H1 (cell line): ENCODE measurements around the gene GNG7. TPM values are rescaled to one million over a fixed set of nuclear protein-coding genes. Genes with fewer than 3 reads are reported as not detected.

ENCODE experiments used
- CTCF ChIA-PET: fragments of 300-600 bp; sonication (Branson Sonifier 250); formaldehyde crosslinking; loops from one replicate; lab custom pipeline; 2021; ENCODE audit not compliant: partially characterized antibody; lab: Charles Lee
- POLR2A ChIA-PET: fragments of 300-600 bp; sonication (Branson Sonifier 250); formaldehyde crosslinking; loops from one replicate; lab custom pipeline; 2021; ENCODE audit warnings: inconsistent platforms; ENCODE audit not compliant: partially characterized antibody; lab: Charles Lee
- DNase-seq, 2 experiments: peaks; one replicate each; pipeline versions ENCODE4 v3.0.0 to v3.0.0-alpha.2; 2010 to 2022; ENCODE audit warnings: low spot score in 2 of 2, low read depth in 1 of 2, mixed read lengths in 1 of 2
- FAIRE-seq: peaks from 2 replicates; lab custom pipeline; 2011; peaks lifted over from hg19 to GRCh38; lab: Jason Lieb, UNC
- H2AFZ ChIP-seq: 2 replicates; pipeline ENCODE4 v1.8.1; 2012; ENCODE audit warnings: low read length, inconsistent platforms
- H2AK5ac ChIP-seq: 2 replicates; pipeline ENCODE4 v1.6.1; 2013; ENCODE audit warnings: low read depth, low read length
- H2BK120ac ChIP-seq: replicated peaks from 2 replicates; pipeline ENCODE3; 2013; ENCODE audit warnings: low read depth, low read length, inconsistent platforms
- H2BK12ac ChIP-seq: 2 replicates; pipeline ENCODE4 v1.6.1; 2013; ENCODE audit warnings: low read depth, low read length
- H2BK15ac ChIP-seq: 2 replicates; pipeline ENCODE4 v1.6.1; 2013; ENCODE audit warnings: low read length
- H2BK20ac ChIP-seq: 2 replicates; pipeline ENCODE4 v1.6.1; 2013; ENCODE audit warnings: low read length
- H2BK5ac ChIP-seq: 2 replicates; pipeline ENCODE4 v1.6.1; 2013; ENCODE audit warnings: low read depth, low read length
- H3K14ac ChIP-seq: 2 replicates; pipeline ENCODE4 v1.6.1; 2013; ENCODE audit warnings: inconsistent platforms; ENCODE audit not compliant: insufficient read length
- H3K18ac ChIP-seq: 2 replicates; pipeline ENCODE4 v1.6.1; 2013; ENCODE audit warnings: low read length; ENCODE audit errors: extremely low read depth
- H3K23ac ChIP-seq: 2 replicates; pipeline ENCODE4 v1.6.1; 2013; ENCODE audit warnings: inconsistent platforms; ENCODE audit not compliant: insufficient read length
- H3K23me2 ChIP-seq: 2 replicates; pipeline ENCODE4 v1.6.1; 2013; ENCODE audit warnings: low read depth, low read length
- H3K27ac ChIP-seq: 2 replicates; pipeline ENCODE4 v1.6.1; 2011; ENCODE audit warnings: low read depth, low read length, inconsistent platforms
- H3K27me3 ChIP-seq, 4 experiments: replicated peaks in 1 of 4; 1 replicate in 1 of 4; 2 replicates in 3 of 4; pipeline versions ENCODE4 v1.6.1 to v1.8.1; 2011 to 2013; ENCODE audit warnings: low read length in 3 of 4, mild to moderate bottlenecking in 3 of 4, inconsistent platforms in 2 of 4, mixed read lengths in 2 of 4, moderate library complexity in 1 of 4; ENCODE audit not compliant: control insufficient read depth in 3 of 4, insufficient read depth in 3 of 4; ENCODE audit errors: extremely low read depth in 1 of 4
- H3K36me3 ChIP-seq, 4 experiments: 2 replicates each; pipeline versions ENCODE4 v1.6.1 to v1.8.1; 2011 to 2013; ENCODE audit warnings: mild to moderate bottlenecking in 4 of 4, low read length in 3 of 4, moderate library complexity in 2 of 4, control low read depth in 1 of 4, inconsistent platforms in 1 of 4; ENCODE audit not compliant: insufficient read depth in 4 of 4, control insufficient read depth in 2 of 4
- H3K4ac ChIP-seq: replicated peaks from 2 replicates; pipeline ENCODE3; 2013; ENCODE audit warnings: low read length, low read depth, mixed read lengths, inconsistent platforms; ENCODE audit not compliant: insufficient read length
- H3K4me1 ChIP-seq, 4 experiments: replicated peaks in 1 of 4; 1 replicate in 1 of 4; 2 replicates in 3 of 4; pipeline versions ENCODE4 v1.6.1 to v1.8.1; 2011 to 2013; ENCODE audit warnings: low read length in 3 of 4, inconsistent platforms in 2 of 4, mixed read lengths in 1 of 4; ENCODE audit not compliant: insufficient read depth in 4 of 4, control insufficient read depth in 3 of 4
- H3K4me2 ChIP-seq, 2 experiments: 2 replicates each; pipeline versions ENCODE4 v1.6.1 to v1.8.1; 2011 to 2013; ENCODE audit warnings: low read depth in 2 of 2, low read length in 2 of 2, control low read depth in 1 of 2, inconsistent platforms in 1 of 2, mild to moderate bottlenecking in 1 of 2; ENCODE audit not compliant: insufficient read depth in 1 of 2
- H3K4me3 ChIP-seq, 4 experiments: fragments of 200-600, 300-600 bp in 1 of 4; sonication (generic), shearing (Covaris generic), sonication (Bioruptor Twin) in 1 of 4; 2 replicates each; pipeline versions ENCODE4 v1.5.1 to v1.8.1; 2011 to 2016; ENCODE audit warnings: low read length in 4 of 4, low read depth in 3 of 4, control low read depth in 2 of 4, inconsistent platforms in 2 of 4, mild to moderate bottlenecking in 2 of 4, mixed read lengths in 1 of 4, moderate library complexity in 1 of 4; ENCODE audit not compliant: insufficient read depth in 2 of 4; ENCODE audit errors: extremely low read depth in 1 of 4
- H3K56ac ChIP-seq: replicated peaks from 2 replicates; pipeline ENCODE3; 2013; ENCODE audit warnings: low read depth, mild to moderate bottlenecking, mixed read lengths, low read length, inconsistent platforms; ENCODE audit not compliant: insufficient read length
- H3K79me1 ChIP-seq: 2 replicates; pipeline ENCODE4 v1.6.1; 2013; ENCODE audit warnings: low read depth, low read length, control low read depth
- H3K79me2 ChIP-seq, 2 experiments: 2 replicates each; pipeline versions ENCODE4 v1.6.1 to v1.8.1; 2012 to 2013; ENCODE audit warnings: low read length in 2 of 2, mild to moderate bottlenecking in 2 of 2, inconsistent platforms in 1 of 2; ENCODE audit not compliant: insufficient read depth in 2 of 2, control insufficient read depth in 1 of 2
- H3K9ac ChIP-seq, 4 experiments: replicated peaks in 1 of 4; 1 replicate in 1 of 4; 2 replicates in 3 of 4; pipeline versions ENCODE4 v1.6.1 to v1.8.1; 2011 to 2013; ENCODE audit warnings: low read depth in 3 of 4, low read length in 3 of 4, control low read depth in 2 of 4, mild to moderate bottlenecking in 2 of 4, moderate library complexity in 2 of 4, inconsistent platforms in 1 of 4; ENCODE audit errors: extremely low read depth in 1 of 4
- H3K9me3 ChIP-seq, 2 experiments: 2 replicates each; pipeline versions ENCODE4 v1.6.1 to v1.8.1; 2012 to 2013; ENCODE audit warnings: mild to moderate bottlenecking in 2 of 2, moderate library complexity in 2 of 2, control low read depth in 1 of 2, inconsistent platforms in 1 of 2, low read depth in 1 of 2, low read length in 1 of 2, mixed read lengths in 1 of 2; ENCODE audit not compliant: insufficient read depth in 2 of 2
- H4K20me1 ChIP-seq, 2 experiments: replicated peaks in 1 of 2; 2 replicates each; pipeline versions ENCODE3 to v1.8.1; 2011 to 2013; ENCODE audit warnings: inconsistent platforms in 2 of 2, low read length in 2 of 2, mild to moderate bottlenecking in 1 of 2; ENCODE audit not compliant: insufficient read depth in 2 of 2, control insufficient read depth in 1 of 2
- H4K5ac ChIP-seq: 2 replicates; pipeline ENCODE4 v1.6.1; 2013; ENCODE audit warnings: low read length, low read depth, mixed read lengths, inconsistent platforms; ENCODE audit not compliant: insufficient read length
- H4K8ac ChIP-seq: 2 replicates; pipeline ENCODE4 v1.8.0; 2013; ENCODE audit warnings: mild to moderate bottlenecking, moderate library complexity, low read length, inconsistent platforms; ENCODE audit not compliant: insufficient read depth; ENCODE audit errors: extremely low read depth
- H4K91ac ChIP-seq: replicated peaks from 2 replicates; pipeline ENCODE3; 2013; ENCODE audit warnings: low read length, mixed read lengths, inconsistent platforms; ENCODE audit not compliant: insufficient read length
- BCL11A ChIP-seq, 2 experiments: IDR thresholded peaks; one replicate each; pipeline ENCODE4 v1.6.1; 2011; ENCODE audit warnings: low read depth in 2 of 2, low read length in 2 of 2, mild to moderate bottlenecking in 2 of 2
- BRCA1 ChIP-seq: IDR thresholded peaks from 2 replicates; pipeline ENCODE4 v1.6.1; 2012; ENCODE audit warnings: low read depth, low read length, improper control_type of control experiment
- CEBPB ChIP-seq: IDR thresholded peaks from 2 replicates; pipeline ENCODE4 v1.6.1; 2012; ENCODE audit warnings: low read depth, low read length
- GABPA ChIP-seq: IDR thresholded peaks from 2 replicates; pipeline ENCODE4 v1.6.1; 2011; ENCODE audit warnings: mild to moderate bottlenecking, low read length, moderate library complexity, borderline replicate concordance; ENCODE audit not compliant: insufficient read depth
- JUN ChIP-seq: IDR thresholded peaks from 2 replicates; pipeline ENCODE4 v1.6.1; 2011; ENCODE audit warnings: low read depth, mild to moderate bottlenecking, improper control_type of control experiment, low read length
- KDM5A ChIP-seq: fragments of 200-600 bp; IDR thresholded peaks from 2 replicates; pipeline ENCODE4 v1.7.1; 2012; ENCODE audit warnings: mild to moderate bottlenecking, low read length, inconsistent platforms, mixed read lengths
- MAFK ChIP-seq: IDR thresholded peaks from 2 replicates; pipeline ENCODE4 v1.6.1; 2012; ENCODE audit warnings: low read depth, mild to moderate bottlenecking, improper control_type of control experiment, low read length
- NRF1 ChIP-seq: IDR thresholded peaks from 2 replicates; pipeline ENCODE4 v1.6.1; 2011; ENCODE audit warnings: mild to moderate bottlenecking, low read depth, low read length, improper control_type of control experiment
- RAD21 ChIP-seq, 2 experiments: IDR thresholded peaks in 1 of 2; conservative IDR thresholded peaks in 1 of 2; 2 replicates each; pipeline ENCODE4 v1.6.1; 2011; ENCODE audit warnings: low read depth in 2 of 2, low read length in 2 of 2, improper control_type of control experiment in 1 of 2, inconsistent platforms in 1 of 2, mild to moderate bottlenecking in 1 of 2, moderate library complexity in 1 of 2
- RXRA ChIP-seq: IDR thresholded peaks from 2 replicates; pipeline ENCODE4 v1.6.1; 2011; ENCODE audit warnings: low read depth, mild to moderate bottlenecking, low read length, moderate library complexity; ENCODE audit not compliant: insufficient read depth
- SAP30 ChIP-seq: fragments of 300-600 bp; sonication (generic); IDR thresholded peaks from 2 replicates; pipeline ENCODE4 v1.7.1; 2012; ENCODE audit warnings: low read length, moderate library complexity, mild to moderate bottlenecking, inconsistent platforms; ENCODE audit not compliant: insufficient read depth, insufficient replicate concordance
- SIRT6 ChIP-seq: IDR thresholded peaks from one replicate; pipeline ENCODE4 v1.7.1; 2012; ENCODE audit warnings: low read length, inconsistent platforms
- SUZ12 ChIP-seq: fragments of 200-600 bp; sonication (generic); IDR thresholded peaks from 2 replicates; pipeline ENCODE4 v1.6.1; 2012; ENCODE audit warnings: mild to moderate bottlenecking, inconsistent platforms, low read length, moderate library complexity, mixed read lengths
- TAF1 ChIP-seq: IDR thresholded peaks from 2 replicates; pipeline ENCODE4 v1.6.1; 2011; ENCODE audit warnings: mild to moderate bottlenecking, low read depth, low read length
- YY1 ChIP-seq: IDR thresholded peaks from 2 replicates; pipeline ENCODE4 v1.6.1; 2011; ENCODE audit warnings: low read depth, mild to moderate bottlenecking, low read length
- WGBS, 2 experiments: shearing (Covaris generic) in 1 of 2; methylation state at CpG; one replicate each; pipeline versions ENCODE4 v1.1.6 to v1.1.7; 2013 to 2015; ENCODE audit warnings: low lambda C conversion rate in 2 of 2, mixed read lengths in 2 of 2, inconsistent platforms in 1 of 2, low coverage in 1 of 2, missing lambda C conversion rate in 1 of 2; ENCODE audit not compliant: insufficient replicate concordance in 2 of 2, insufficient coverage in 1 of 2, insufficient read length in 1 of 2; ENCODE audit errors: extremely low coverage in 1 of 2, missing lambda C conversion rate in 1 of 2; 5-methylcytosine and 5-hydroxymethylcytosine counted together
- polyA plus RNA-seq, 7 experiments: library from polyadenylated mRNA; depleted of rRNA in 3 of 7; stranded (reverse) in 5 of 7; unstranded in 2 of 7; fragments of >200 nt in 5 of 7; fragments of 200-250 nt in 2 of 7; gene quantifications; 1 replicate in 5 of 7; 2 replicates in 1 of 7; 4 replicates in 1 of 7; pipeline versions ENCODE4 v1.2.1 to v1.2.3, GENCODE V29; 2011 to 2013; ENCODE audit warnings: missing spikeins in 2 of 7, mixed read lengths in 2 of 7
- total RNA-seq: library from RNA; stranded (reverse); fragmentation: NEBNext Ultra II Directional; extraction: Animal tissue kit (Norgen Biotek cat#: 25700); gene quantifications from 2 replicates; pipeline ENCODE4 v1.2.1, GENCODE V29; 2021

GNG7 gene
- total and polyA plus RNA-seq, 2 of the 8 experiments (the other 6 are each of a cell fraction or from before 2014, with no cell fraction given) = 2.8 to 7.8 TPM

- H4K91ac ChIP-seq = no peak overlapping the region
- H2BK15ac ChIP-seq = 0 out of 2 replicates have a peak overlapping the region, but pooled peaks have one; percentile 1
- no peak overlapping the region for H2AK5ac ChIP-seq
- no peaks in the 10 kb centered on the region for H3K79me2 ChIP-seq
- no peak overlapping the region for H3K56ac ChIP-seq
- H3K4me1 ChIP-seq = peaks cover 0 to 13% (median 5%) of the 10 kb centered on the region in 4 experiments; a peak in 4 of 7 replicates
- H3K4me2 ChIP-seq = no peak overlapping the region
- POLR2A ChIA-PET = no interaction called here
- no peak overlapping the region for H4K8ac ChIP-seq
- no peaks in the 10 kb centered on the region for H3K36me3 ChIP-seq
- H2BK120ac ChIP-seq = no peak overlapping the region
- DNase-seq = no peak
- H3K4ac ChIP-seq = no peak overlapping the region
- no peak for FAIRE-seq
- no peak overlapping the region for H2AFZ ChIP-seq
- H3K27ac ChIP-seq = no peak overlapping the region
- no peak overlapping the region for H3K4me3 ChIP-seq
- H3K23ac ChIP-seq = no peak overlapping the region
- no peak overlapping the region for H2BK5ac ChIP-seq
- H2BK20ac ChIP-seq = no peak overlapping the region
- H3K79me1 ChIP-seq = no peaks in the 10 kb centered on the region
- peaks cover 0 to 7% of the 10 kb centered on the region in 2 experiments for H4K20me1 ChIP-seq
- H3K18ac ChIP-seq = no peak overlapping the region
- no peaks in the 10 kb centered on the region; the same call in 1 of the 2 replicates for H3K23me2 ChIP-seq
- no peaks in the 10 kb centered on the region for H3K27me3 ChIP-seq
- no peak overlapping the region for H3K14ac ChIP-seq
- H2BK12ac ChIP-seq = peak overlapping the region; percentile 63; the same call in 1 of the 2 replicates
- CTCF ChIA-PET = interaction anchor here (1.0 kb wide), 1 partner anchor 28 kb away, joined by 3 read pairs; no protein-coding TSS in a partner anchor
- WGBS, 2 experiments = 86% methylated on average over 14 of the region's 14 CpGs; no CpG with 5 or more reads in 1 of the 2 experiments
- H4K5ac ChIP-seq = no peak overlapping the region
- no peaks in the 10 kb centered on the region for H3K9me3 ChIP-seq
- no peak overlapping the region for H3K9ac ChIP-seq
- TF ChIP-seq JUN = no peak
- TF ChIP-seq TAF1 = no peak
- TF ChIP-seq SUZ12 = no peak
- TF ChIP-seq KDM5A = no peak
- no peak for TF ChIP-seq RAD21 (IDR thresholded peaks at IDR 0.05 in 1 of 2, conservative IDR thresholded peaks at IDR 0.05 in 1 of 2; ENCODE audit: low read depth in 2 of 2, low read length in 2 of 2)
- TF ChIP-seq MAFK = no peak
- no peak for TF ChIP-seq RXRA
- no peak for TF ChIP-seq YY1
- TF ChIP-seq BCL11A (IDR thresholded peaks at IDR 0.05; ENCODE audit: low read depth in 2 of 2, low read length in 2 of 2) = no peak
- no peak for TF ChIP-seq CEBPB
- no peak for TF ChIP-seq SIRT6
- TF ChIP-seq GABPA = no peak
- no peak for TF ChIP-seq NRF1
- no peak for TF ChIP-seq BRCA1
- no peak for TF ChIP-seq SAP30
Observed at GRCh38 chr19:2527171-2527570, 175.3 kb downstream of the GNG7 start.
